Adipocyte (in vitro differentiated cells): ENCODE measurements around the gene FAM25C.
"Not testable (repeated sequence)": the region's sequence is repeated elsewhere in the genome, so short reads cannot be mapped to it uniquely, and the experiment has no call there.

Experiments
- DNase-seq: peaks from one replicate; pipeline ENCODE4 v3.0.0-alpha.2; 2015; ENCODE audit warnings: low read depth
- H3K27me3 ChIP-seq: replicated peaks from 2 replicates; pipeline ENCODE4 v1.7.0; 2013; ENCODE audit warnings: mild to moderate bottlenecking, low read length, moderate library complexity; ENCODE audit not compliant: control insufficient read depth, insufficient read depth
- H3K36me3 ChIP-seq: 2 replicates; pipeline ENCODE4 v1.7.0; 2013; ENCODE audit warnings: low read length, mild to moderate bottlenecking, moderate library complexity; ENCODE audit not compliant: control insufficient read depth, insufficient read depth, severe bottlenecking
- H3K4me1 ChIP-seq: 2 replicates; pipeline ENCODE4 v1.7.0; 2013; ENCODE audit warnings: mild to moderate bottlenecking, low read length, moderate library complexity; ENCODE audit not compliant: control insufficient read depth, insufficient read depth
- H3K4me3 ChIP-seq: 2 replicates; pipeline ENCODE4 v1.7.0; 2013; ENCODE audit warnings: mild to moderate bottlenecking, low read length, moderate library complexity
- H3K9ac ChIP-seq: 2 replicates; pipeline ENCODE4 v1.7.0; 2013; ENCODE audit warnings: mild to moderate bottlenecking, low read length, moderate library complexity
- H3K9me3 ChIP-seq: 2 replicates; pipeline ENCODE4 v1.7.0; 2013; ENCODE audit warnings: mild to moderate bottlenecking, low read length, moderate library complexity; ENCODE audit not compliant: control insufficient read depth

FAM25C gene

GRCh38 chr10:47999691-48000090 is at the start of gene FAM25C:
Gene FAM25C (minus strand): TSS chr10:47999791. CDS start chr10:47999765, 26 bp downstream.
- not testable (repeated sequence) for H3K4me1 ChIP-seq, H3K9me3 ChIP-seq, H3K4me3 ChIP-seq, H3K9ac ChIP-seq, H3K27me3 ChIP-seq, H3K36me3 ChIP-seq, DNase-seq

- DNase-seq, H3K4me3 ChIP-seq, H3K27me3 ChIP-seq, H3K9ac ChIP-seq, H3K4me1 ChIP-seq, H3K9me3 ChIP-seq, H3K36me3 ChIP-seq: not testable (repeated sequence)
Observed at GRCh38 chr10:48044557-48044956, 45.0 kb upstream of the FAM25C start.

GRCh38 chr10:48031390-48031789 is 31.8 kb upstream of the FAM25C start:
- DNase-seq, H3K36me3 ChIP-seq, H3K9me3 ChIP-seq, H3K9ac ChIP-seq, H3K4me1 ChIP-seq, H3K4me3 ChIP-seq, H3K27me3 ChIP-seq: not testable (repeated sequence)

- H3K36me3 ChIP-seq, H3K9me3 ChIP-seq, H3K27me3 ChIP-seq, H3K4me1 ChIP-seq, H3K9ac ChIP-seq, H3K4me3 ChIP-seq, DNase-seq: not testable (repeated sequence)
Observed at GRCh38 chr10:48002306-48002705, 2.7 kb upstream of the FAM25C start.

- peak; percentile 30 for DNase-seq
- H3K9ac ChIP-seq, H3K4me1 ChIP-seq, H3K27me3 ChIP-seq, H3K36me3 ChIP-seq, H3K9me3 ChIP-seq, H3K4me3 ChIP-seq: not testable (repeated sequence)
Observed at GRCh38 chr10:47994045-47994444, 5.5 kb downstream of the FAM25C start.

GRCh38 chr10:47992560-47992959 is 7.0 kb downstream of the FAM25C start:
- H3K4me3 ChIP-seq, DNase-seq, H3K27me3 ChIP-seq, H3K36me3 ChIP-seq, H3K9me3 ChIP-seq, H3K4me1 ChIP-seq, H3K9ac ChIP-seq: not testable (repeated sequence)

GRCh38 chr10:47991706-47992105 is 7.9 kb downstream of the FAM25C start:
- not testable (repeated sequence) for H3K9ac ChIP-seq, DNase-seq, H3K4me1 ChIP-seq, H3K4me3 ChIP-seq, H3K36me3 ChIP-seq, H3K27me3 ChIP-seq, H3K9me3 ChIP-seq

GRCh38 chr10:47990097-47990496 is 9.5 kb downstream of the FAM25C start:
- not testable (repeated sequence) for H3K36me3 ChIP-seq, H3K9ac ChIP-seq, H3K4me3 ChIP-seq, H3K9me3 ChIP-seq, H3K4me1 ChIP-seq, H3K27me3 ChIP-seq, DNase-seq

- H3K4me1 ChIP-seq, H3K9ac ChIP-seq, H3K27me3 ChIP-seq, H3K36me3 ChIP-seq, DNase-seq, H3K9me3 ChIP-seq, H3K4me3 ChIP-seq: not testable (repeated sequence)
Observed at GRCh38 chr10:47989542-47989950, 10.0 kb downstream of the FAM25C start.

GRCh38 chr10:47988718-47989541 is 10.7 kb downstream of the FAM25C start:
- DNase-seq, H3K4me1 ChIP-seq, H3K9me3 ChIP-seq, H3K9ac ChIP-seq, H3K4me3 ChIP-seq, H3K36me3 ChIP-seq, H3K27me3 ChIP-seq: not testable (repeated sequence)

GRCh38 chr10:47987952-47988351 is 11.6 kb downstream of the FAM25C start:
- H3K27me3 ChIP-seq, H3K4me3 ChIP-seq, DNase-seq, H3K36me3 ChIP-seq, H3K4me1 ChIP-seq, H3K9ac ChIP-seq, H3K9me3 ChIP-seq: not testable (repeated sequence)
